Right lobe of liver (tissue), 6 donors: ENCODE measurements around the gene PRKCG. TPM values are rescaled to one million over a fixed set of nuclear protein-coding genes. Genes with fewer than 3 reads are reported as not detected.

ENCODE experiments used
- ATAC-seq, 4 donors: fragments of 200-7000 bp; cut with Tn5 transposase; one replicate each; pipeline ENCODE4 v1.9.1; 2020; ENCODE audit warnings: mild to moderate bottlenecking in 4 of 4, moderate library complexity in 4 of 4
- DNase-seq, 3 donors: peaks; one replicate each; pipeline ENCODE4 v3.0.0-alpha.2; 2020
- H3K27ac ChIP-seq, 3 donors: fragments of 200-600 bp; one replicate each; pipeline ENCODE4 v1.8.0; 2022
- H3K27me3 ChIP-seq, 2 donors: fragments of 200-600 bp; one replicate each; pipeline ENCODE4 v1.8.0; 2022
- H3K36me3 ChIP-seq, 4 donors: fragments of 200-600 bp; sonication (generic) in 1 of 4; one replicate each; pipeline versions ENCODE4 v1.5.1 to v1.8.0; 2017 to 2022; ENCODE audit warnings: control low read depth in 1 of 4
- H3K4me1 ChIP-seq, 4 donors: fragments of 200-600 bp; sonication (generic) in 1 of 4; one replicate each; pipeline versions ENCODE4 v1.5.1 to v1.8.0; 2017 to 2022; ENCODE audit warnings: control low read depth in 1 of 4
- H3K4me3 ChIP-seq, 3 donors: fragments of 200-600 bp; one replicate each; pipeline ENCODE4 v1.8.0; 2022
- H3K9me3 ChIP-seq, 4 donors: fragments of 200-600 bp; sonication (generic) in 1 of 4; one replicate each; pipeline versions ENCODE4 v1.5.1 to v1.8.0; 2017 to 2022; ENCODE audit warnings: control low read depth in 1 of 4
- POLR2A ChIP-seq: fragments of 450-650 bp; IDR thresholded peaks from one replicate; pipeline ENCODE4 v1.6.1; 2017; ENCODE audit warnings: antibody characterized with exemption, mild to moderate bottlenecking
- WGBS: methylation state at CpG from one replicate; pipeline ENCODE4 v1.1.6; 2018; ENCODE audit warnings: low coverage, low lambda C conversion rate; ENCODE audit not compliant: insufficient coverage; ENCODE audit errors: missing lambda C conversion rate; 5-methylcytosine and 5-hydroxymethylcytosine counted together
- intact Hi-C, 2 donors: fragments of 100-400 bp; cut with DNase I; formaldehyde crosslinking; loops; one replicate each; pipeline versions ENCODE4 v1.11.2 to v1.14.1; 2022
- total RNA-seq, 6 experiments: library from RNA; depleted of rRNA in 2 of 6; stranded (reverse); fragments of >200 nt in 2 of 6; fragmentation: NEBNext Ultra II Directional in 3 of 6; extraction: Animal tissue kit (Norgen Biotek cat#: 25700) in 3 of 6; gene quantifications; one replicate each; pipeline versions ENCODE4 v1.1.0 to v1.2.4, GENCODE V29; 2016 to 2023
- TF ChIP-seq, protein P1 (sequence below), 4 donors: fragments of 200-600 bp in 3 of 4; fragments of 450-650 bp in 1 of 4; IDR thresholded peaks; one replicate each; pipeline versions ENCODE4 v1.5.1 to v1.8.0; 2016 to 2022; ENCODE audit warnings: antibody characterized with exemption in 4 of 4, mild to moderate bottlenecking in 2 of 4
- donor health status: DM: no; HTN: yes; CAD: no.
- donor health status: DM: no; HTN: no; CAD: no.
- donor health status: DM: no; HTN: no; CAD: no.
- donor health status: DM: no; HTN: yes; CAD: no.
- donor health status: DM: no; HTN: yes; CAD: no.

Gene PRKCG
- total RNA-seq, 6 experiments from 2014 or later, result not detected

DNA sequence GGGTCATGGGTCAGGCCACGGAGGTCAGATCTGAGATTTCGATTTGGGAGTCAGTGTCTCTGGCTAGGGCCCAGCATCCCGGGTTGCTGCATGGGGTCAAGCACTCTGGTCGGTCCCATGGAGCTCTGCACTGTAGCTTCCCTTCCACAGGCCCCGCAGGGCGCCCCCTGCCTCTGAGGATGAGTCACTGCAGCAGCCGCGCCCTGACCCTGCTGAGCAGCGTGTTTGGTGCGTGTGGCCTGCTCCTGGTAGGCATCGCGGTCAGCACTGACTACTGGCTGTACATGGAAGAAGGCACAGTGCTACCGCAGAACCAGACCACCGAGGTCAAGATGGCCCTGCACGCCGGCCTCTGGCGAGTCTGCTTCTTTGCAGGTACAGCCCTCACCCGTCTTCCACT is 30.7 kb downstream of the PRKCG start:
- DNase-seq (no peak), ATAC-seq (no peak)
- TF ChIP-seq, protein P1, sequence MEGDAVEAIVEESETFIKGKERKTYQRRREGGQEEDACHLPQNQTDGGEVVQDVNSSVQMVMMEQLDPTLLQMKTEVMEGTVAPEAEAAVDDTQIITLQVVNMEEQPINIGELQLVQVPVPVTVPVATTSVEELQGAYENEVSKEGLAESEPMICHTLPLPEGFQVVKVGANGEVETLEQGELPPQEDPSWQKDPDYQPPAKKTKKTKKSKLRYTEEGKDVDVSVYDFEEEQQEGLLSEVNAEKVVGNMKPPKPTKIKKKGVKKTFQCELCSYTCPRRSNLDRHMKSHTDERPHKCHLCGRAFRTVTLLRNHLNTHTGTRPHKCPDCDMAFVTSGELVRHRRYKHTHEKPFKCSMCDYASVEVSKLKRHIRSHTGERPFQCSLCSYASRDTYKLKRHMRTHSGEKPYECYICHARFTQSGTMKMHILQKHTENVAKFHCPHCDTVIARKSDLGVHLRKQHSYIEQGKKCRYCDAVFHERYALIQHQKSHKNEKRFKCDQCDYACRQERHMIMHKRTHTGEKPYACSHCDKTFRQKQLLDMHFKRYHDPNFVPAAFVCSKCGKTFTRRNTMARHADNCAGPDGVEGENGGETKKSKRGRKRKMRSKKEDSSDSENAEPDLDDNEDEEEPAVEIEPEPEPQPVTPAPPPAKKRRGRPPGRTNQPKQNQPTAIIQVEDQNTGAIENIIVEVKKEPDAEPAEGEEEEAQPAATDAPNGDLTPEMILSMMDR (IDR thresholded peaks at IDR 0.05), result no peak
- no peak for TF ChIP-seq POLR2A
- H3K36me3 ChIP-seq, result no peaks in the 10 kb centered on the region
- H3K27me3 ChIP-seq, result peaks cover 0 to 16% of the 10 kb centered on the region in 2 donors
- H3K9me3 ChIP-seq, result no peaks in the 10 kb centered on the region
- H3K4me3 ChIP-seq, result no peak overlapping the region
- intact Hi-C loops, result loop anchor here in 1 of 2 donors (10.0 kb wide), 1 partner anchor 102 kb away; no protein-coding TSS in a partner anchor
- no peaks in the 10 kb centered on the region for H3K4me1 ChIP-seq
- no peak overlapping the region for H3K27ac ChIP-seq
- WGBS, result no CpG with 5 or more reads among the region's 18 CpGs

DNA sequence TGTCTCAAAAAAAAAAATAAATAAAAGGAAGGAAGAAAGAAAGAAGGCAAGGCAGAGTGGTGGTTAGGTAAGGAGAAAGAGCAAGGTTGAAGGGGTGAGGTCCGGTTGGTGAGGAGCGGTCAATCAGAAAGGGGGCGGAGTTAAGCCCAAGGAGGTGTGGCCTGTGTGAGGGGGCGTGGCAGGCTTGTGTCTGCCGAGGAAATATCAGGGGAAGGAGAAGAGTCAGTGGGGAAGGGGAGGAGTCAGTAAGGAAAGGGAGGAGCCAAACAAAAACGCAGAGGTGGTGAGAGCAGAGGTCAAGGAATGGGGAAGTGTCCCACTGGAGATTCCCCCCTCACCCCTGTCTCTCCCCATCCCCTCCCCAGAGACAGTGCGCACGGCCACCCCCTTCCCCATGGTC is 33.0 kb downstream of the PRKCG start:
- TF ChIP-seq POLR2A, result no peak
- TF ChIP-seq, protein P1 (IDR thresholded peaks at IDR 0.05), result no peak
- DNase-seq, result no peak
- Histone ChIP-seq H3K36me3 (no peaks in the 10 kb centered on the region), H3K27ac (no peak overlapping the region), H3K4me3 (no peak overlapping the region), H3K9me3 (no peaks in the 10 kb centered on the region), H3K27me3 (peaks cover 0 to 2% of the 10 kb centered on the region in 2 donors), H3K4me1 (no peaks in the 10 kb centered on the region)
- 41% methylated on average over 8 of the region's 8 CpGs for WGBS
- intact Hi-C loops, result loop anchor here in 1 of 2 donors (10.0 kb wide), 1 partner anchor 100 kb away; no protein-coding TSS in a partner anchor
- no peak for ATAC-seq

DNA sequence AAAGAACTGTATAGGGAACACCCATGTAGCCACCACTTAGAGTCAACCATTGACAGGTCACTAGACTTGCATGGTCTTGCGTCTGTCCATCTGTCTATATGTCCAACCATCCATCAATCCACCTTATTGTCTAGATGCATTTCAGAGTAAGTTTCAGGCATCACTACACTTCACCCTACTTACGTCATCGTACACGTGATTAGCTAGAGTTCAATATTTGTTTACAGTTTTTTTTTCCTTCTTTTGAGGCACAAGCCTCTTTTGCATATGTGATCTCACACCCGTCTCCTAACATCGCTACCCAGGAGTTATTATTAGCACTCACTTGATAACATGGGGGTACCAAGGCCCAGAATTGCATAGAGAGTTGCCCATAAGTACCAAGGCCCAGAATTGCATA is 34.0 kb downstream of the PRKCG start:
- intact Hi-C loops, result loop anchor here in 1 of 2 donors (10.0 kb wide), 1 partner anchor 99 kb away; no protein-coding TSS in a partner anchor
- Histone ChIP-seq H3K4me1 (no peaks in the 10 kb centered on the region), H3K27me3 (no peaks in the 10 kb centered on the region), H3K27ac (no peak overlapping the region), H3K9me3 (no peaks in the 10 kb centered on the region), H3K4me3 (no peak overlapping the region), H3K36me3 (no peaks in the 10 kb centered on the region)
- ATAC-seq, result no peak
- DNase-seq, result no peak
- 43% methylated on average over 6 of the region's 6 CpGs for WGBS
- TF ChIP-seq POLR2A, result no peak
- TF ChIP-seq, protein P1 (IDR thresholded peaks at IDR 0.05), result no peak

DNA sequence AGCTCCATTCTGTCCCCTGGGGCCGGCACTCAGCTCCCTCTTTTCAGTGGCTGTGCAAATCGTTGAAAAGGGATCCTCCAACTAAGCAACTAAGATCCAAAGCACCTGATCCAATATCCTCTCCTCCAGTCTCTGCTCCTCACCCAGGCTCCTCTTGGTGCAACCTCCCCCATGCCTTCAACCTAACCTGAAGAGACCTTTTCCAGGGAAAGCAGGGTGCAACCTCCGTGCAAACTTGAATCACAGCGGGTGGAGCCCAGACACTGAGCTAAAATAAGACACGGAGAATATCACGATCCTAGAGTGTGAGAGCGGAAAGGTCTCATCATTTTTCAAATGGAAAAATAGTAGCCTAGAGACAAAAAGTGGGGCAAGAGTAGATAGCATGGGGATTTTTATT is 35.4 kb downstream of the PRKCG start:
- TF ChIP-seq, protein P1 (IDR thresholded peaks at IDR 0.05), result no peak
- TF ChIP-seq POLR2A, result no peak
- 60% methylated on average over 7 of the region's 7 CpGs for WGBS
- H3K4me3 ChIP-seq, result no peak overlapping the region
- DNase-seq (no peak), ATAC-seq (no peak)
- H3K9me3 ChIP-seq, result no peaks in the 10 kb centered on the region
- H3K36me3 ChIP-seq, result no peaks in the 10 kb centered on the region
- intact Hi-C loops, result loop anchor here in 1 of 2 donors (10.0 kb wide), 1 partner anchor 97 kb away; no protein-coding TSS in a partner anchor
- no peak overlapping the region for H3K27ac ChIP-seq
- H3K27me3 ChIP-seq, result no peaks in the 10 kb centered on the region
- no peaks in the 10 kb centered on the region for H3K4me1 ChIP-seq

DNA sequence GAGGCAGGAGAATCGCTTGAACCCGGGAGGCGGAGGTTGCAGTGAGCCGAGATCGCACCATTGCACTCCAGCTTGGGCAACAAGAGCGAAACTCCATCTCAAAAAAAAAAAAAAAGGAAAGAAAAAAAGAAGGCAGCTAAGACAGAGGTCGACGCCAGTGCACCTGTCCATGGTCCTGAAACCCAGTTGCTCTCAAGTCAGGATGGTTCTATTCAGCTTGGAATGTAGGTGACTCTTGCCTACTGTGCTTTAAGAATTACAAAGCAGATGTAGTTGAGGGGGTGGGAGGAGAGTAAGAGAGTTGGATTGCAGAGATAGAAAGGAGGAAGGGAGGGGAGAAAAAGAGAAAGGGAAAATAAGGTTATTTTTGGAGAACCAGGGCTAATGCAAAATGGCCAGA is 45.7 kb downstream of the PRKCG start:
- DNase-seq, result no peak
- no peaks in the 10 kb centered on the region for H3K9me3 ChIP-seq
- H3K27me3 ChIP-seq, result no peaks in the 10 kb centered on the region
- 33% methylated on average over 8 of the region's 8 CpGs for WGBS
- TF ChIP-seq, protein P1 (IDR thresholded peaks at IDR 0.05), result no peak
- no peak for TF ChIP-seq POLR2A
- H3K36me3 ChIP-seq, result no peaks in the 10 kb centered on the region
- H3K4me1 ChIP-seq, result no peaks in the 10 kb centered on the region
- H3K4me3 ChIP-seq, result no peak overlapping the region
- no peak overlapping the region for H3K27ac ChIP-seq
- ATAC-seq, result no peak
- intact Hi-C loops, result no loop called here
